ENCODE measurements around the gene ORAI2. TPM values are rescaled to one million over a fixed set of nuclear protein-coding genes. Genes with fewer than 3 reads are reported as not detected.
A peak's percentile ranks its signal among the peaks of the same experiment; 100 is the strongest.

The ORAI2 gene
- total and polyA plus RNA-seq, 2 of the 13 experiments (the other 11 are each of a cell fraction or from before 2014, with no cell fraction given), result 3.0 to 6.0 TPM

DNA sequence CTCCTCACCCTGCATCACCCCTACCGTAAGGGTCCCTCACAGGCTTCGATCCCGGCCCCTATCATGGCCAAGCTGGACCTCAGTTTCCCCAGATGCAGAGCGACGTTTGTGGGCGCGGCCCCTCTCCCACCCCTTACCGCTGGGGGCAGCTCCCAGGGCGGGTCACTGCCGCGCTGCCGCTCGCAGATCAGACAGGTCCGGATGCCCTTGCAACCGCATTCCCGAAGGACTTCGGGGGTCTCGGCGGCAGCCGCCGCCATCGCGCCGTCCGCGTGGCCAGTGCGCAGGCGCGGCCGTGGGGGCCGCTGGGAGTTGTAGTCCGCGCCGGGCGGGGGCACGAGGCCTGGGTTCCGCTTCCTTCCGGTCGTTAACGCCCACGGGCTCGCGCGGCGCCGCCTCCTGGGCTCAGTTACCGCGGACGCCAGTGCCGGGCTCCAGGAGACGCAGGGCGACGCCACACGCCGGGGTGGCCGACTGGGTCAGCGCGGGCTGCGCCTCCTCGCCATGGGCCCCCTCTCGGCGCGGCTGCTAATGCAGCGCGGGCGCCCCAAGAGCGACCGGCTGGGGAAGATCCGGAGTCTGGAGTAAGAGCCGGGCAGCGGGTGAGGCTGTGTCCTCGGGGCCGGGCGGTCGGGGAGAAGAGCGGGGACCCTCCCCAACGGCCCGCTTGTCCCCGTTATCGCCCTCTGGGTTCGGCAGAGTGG, 31.4 kb downstream of the ORAI2 start, which contains the start of the genes ALKBH4 and LRWD1 (continued):
- no peak for TF ChIP-seq ZHX2 (IDR thresholded peaks at IDR 0.05; ENCODE audit: low read depth)
- peak; percentile 43; the same call in 1 of the 2 replicates for TF ChIP-seq ZHX2 (CRISPR knock-in tag; IDR thresholded peaks at IDR 0.05; ENCODE audit: borderline replicate concordance)
- TF ChIP-seq KMT2A (CRISPR knock-in tag; IDR thresholded peaks at IDR 0.05), result peak; percentile 66; the same call in 1 of the 2 replicates
- peak; percentile 83; the same call in 1 of the 2 replicates for TF ChIP-seq ZNF841 (CRISPR knock-in tag; IDR thresholded peaks at IDR 0.05; ENCODE audit: borderline replicate concordance)
- TF ChIP-seq, protein P1, sequence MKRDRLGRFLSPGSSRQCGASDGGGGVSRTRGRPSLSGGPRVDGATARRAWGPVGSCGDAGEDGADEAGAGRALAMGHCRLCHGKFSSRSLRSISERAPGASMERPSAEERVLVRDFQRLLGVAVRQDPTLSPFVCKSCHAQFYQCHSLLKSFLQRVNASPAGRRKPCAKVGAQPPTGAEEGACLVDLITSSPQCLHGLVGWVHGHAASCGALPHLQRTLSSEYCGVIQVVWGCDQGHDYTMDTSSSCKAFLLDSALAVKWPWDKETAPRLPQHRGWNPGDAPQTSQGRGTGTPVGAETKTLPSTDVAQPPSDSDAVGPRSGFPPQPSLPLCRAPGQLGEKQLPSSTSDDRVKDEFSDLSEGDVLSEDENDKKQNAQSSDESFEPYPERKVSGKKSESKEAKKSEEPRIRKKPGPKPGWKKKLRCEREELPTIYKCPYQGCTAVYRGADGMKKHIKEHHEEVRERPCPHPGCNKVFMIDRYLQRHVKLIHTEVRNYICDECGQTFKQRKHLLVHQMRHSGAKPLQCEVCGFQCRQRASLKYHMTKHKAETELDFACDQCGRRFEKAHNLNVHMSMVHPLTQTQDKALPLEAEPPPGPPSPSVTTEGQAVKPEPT (CRISPR knock-in tag; IDR thresholded peaks at IDR 0.05; ENCODE audit: low read depth), result no peak; the same call in 1 of the 2 replicates
- TF ChIP-seq MAZ (IDR thresholded peaks at IDR 0.05; ENCODE audit: borderline replicate concordance, low read depth, low read length), result peak; percentile 88
- TF ChIP-seq MAZ (CRISPR knock-in tag; IDR thresholded peaks at IDR 0.05; ENCODE audit: low read depth), result peak; percentile 94
- 0 out of 2 replicates have a peak, but pooled peaks have one; percentile 47 for TF ChIP-seq ELF4 (CRISPR knock-in tag; IDR thresholded peaks at IDR 0.05; ENCODE audit: borderline replicate concordance)
- TF ChIP-seq ZNF670 (CRISPR knock-in tag; IDR thresholded peaks at IDR 0.05; ENCODE audit: borderline replicate concordance), result no peak
- TF ChIP-seq ZFP36L2 (CRISPR knock-in tag; IDR thresholded peaks at IDR 0.05), result no peak
- no peak for TF ChIP-seq ZKSCAN5 (CRISPR knock-in tag; IDR thresholded peaks at IDR 0.05)
- peak in 1 of 2 experiments; percentile 66; a peak in 2 of 4 replicates for TF ChIP-seq POLR2A (IDR thresholded peaks at IDR 0.05; ENCODE audit: insufficient read depth in 1 of 2, low read depth in 2 of 2, low read length in 2 of 2)
- no peak for TF ChIP-seq ZNF609 (CRISPR knock-in tag; IDR thresholded peaks at IDR 0.05; ENCODE audit: borderline replicate concordance)
- no peak for TF ChIP-seq IKZF4 (CRISPR knock-in tag; IDR thresholded peaks at IDR 0.05; ENCODE audit: borderline replicate concordance, low read depth, not compliant biosample characterization)
- 0 out of 2 replicates have a peak, but pooled peaks have one; percentile 39 for TF ChIP-seq NFKBIZ (CRISPR knock-in tag; IDR thresholded peaks at IDR 0.05)
- TF ChIP-seq ZKSCAN1 (IDR thresholded peaks at IDR 0.05; ENCODE audit: low read length), result no peak

Measured in HepG2 (cell line).